Vagina (tissue), 2 donors: ENCODE data around the gene NFILZ. TPM values are rescaled to one million over a fixed set of nuclear protein-coding genes. Genes with fewer than 3 reads are reported as not detected.

Experiments used
- DNase-seq, 2 donors: peaks; one replicate each; pipeline ENCODE4 v3.0.0-alpha.2; 2017; ENCODE audit errors: extremely low spot score in 2 of 2
- H3K27ac ChIP-seq: fragments of 200-600 bp; sonication (generic); one replicate; pipeline ENCODE4 v1.5.1; 2019
- H3K27me3 ChIP-seq: fragments of 200-600 bp; sonication (generic); one replicate; pipeline ENCODE4 v1.5.1; 2019
- H3K36me3 ChIP-seq, 2 donors: fragments of 200-600 bp; sonication (generic); one replicate each; pipeline ENCODE4 v1.5.1; 2017 to 2019
- H3K4me1 ChIP-seq: fragments of 200-600 bp; sonication (generic); one replicate; pipeline ENCODE4 v1.5.1; 2019
- H3K4me3 ChIP-seq, 2 donors: fragments of 200-600 bp; sonication (generic); 1 replicate in 1 of 2; 2 replicates in 1 of 2; pipeline ENCODE4 v1.5.1; 2016 to 2019
- H3K9me3 ChIP-seq: fragments of 200-600 bp; sonication (generic); one replicate; pipeline ENCODE4 v1.5.1; 2019
- POLR2A ChIP-seq, 2 donors: fragments of 450-650 bp; IDR thresholded peaks; one replicate each; pipeline ENCODE4 v1.6.1; 2017; ENCODE audit warnings: antibody characterized with exemption in 2 of 2, mild to moderate bottlenecking in 2 of 2, moderate library complexity in 2 of 2
- POLR2AphosphoS5 ChIP-seq, 2 donors: sonication (generic); formaldehyde crosslinking; IDR thresholded peaks; one replicate each; pipeline ENCODE4 v1.9.0; 2017; ENCODE audit warnings: antibody characterized with exemption in 2 of 2, mild to moderate bottlenecking in 2 of 2, low read depth in 1 of 2; ENCODE audit not compliant: insufficient read depth in 1 of 2
- intact Hi-C: fragments of 100-400 bp; cut with DNase I; formaldehyde crosslinking; loops from one replicate; pipeline ENCODE4 v1.15.1; 2023
- total RNA-seq: library from RNA; depleted of rRNA; stranded (reverse); fragments of >200 nt; gene quantifications from one replicate; pipeline ENCODE4 v1.2.3, GENCODE V29; 2016
- TF ChIP-seq, protein P1 (sequence below), 3 experiments: fragments of 450-650 bp in 2 of 3; fragments of 200-600 bp in 1 of 3; sonication (generic) in 1 of 3; IDR thresholded peaks; one replicate each; pipeline ENCODE4 v1.5.1; 2017 to 2019; ENCODE audit warnings: antibody characterized with exemption in 3 of 3, mild to moderate bottlenecking in 2 of 3, moderate library complexity in 2 of 3

NFILZ gene
- total RNA-seq, 1 donor from 2014 or later, result not detected

DNA sequence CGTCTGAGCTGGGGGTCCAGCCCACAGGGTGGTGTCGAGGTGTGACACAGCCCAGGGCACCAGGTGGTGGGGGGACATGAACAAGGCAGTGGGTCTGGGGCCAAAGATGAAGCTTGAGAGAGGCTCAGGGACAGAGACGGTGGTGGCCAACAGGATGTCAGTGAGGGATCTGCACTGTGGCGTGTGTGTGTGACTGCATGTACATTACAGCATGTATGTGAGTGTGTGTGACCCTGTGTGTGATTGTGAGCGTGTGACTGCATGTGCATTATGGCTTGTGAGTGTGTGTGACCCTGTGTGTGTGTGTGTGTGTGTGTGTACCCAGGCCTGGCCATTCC lies 21.5 kb upstream of the NFILZ start:
- H3K27me3 ChIP-seq, result no peaks in the 10 kb centered on the region
- intact Hi-C loops, result no loop called here
- peak overlapping the region; percentile 84 for H3K27ac ChIP-seq
- H3K4me3 ChIP-seq, result peak overlapping the region; percentile 63 to 65
- DNase-seq, result no peak
- H3K9me3 ChIP-seq, result no peaks in the 10 kb centered on the region
- TF ChIP-seq POLR2AphosphoS5 (IDR thresholded peaks at IDR 0.05; ENCODE audit: insufficient read depth in 1 of 2, low read depth in 1 of 2) (no peak), POLR2A (IDR thresholded peaks at IDR 0.05) (no peak)
- TF ChIP-seq, protein P1, sequence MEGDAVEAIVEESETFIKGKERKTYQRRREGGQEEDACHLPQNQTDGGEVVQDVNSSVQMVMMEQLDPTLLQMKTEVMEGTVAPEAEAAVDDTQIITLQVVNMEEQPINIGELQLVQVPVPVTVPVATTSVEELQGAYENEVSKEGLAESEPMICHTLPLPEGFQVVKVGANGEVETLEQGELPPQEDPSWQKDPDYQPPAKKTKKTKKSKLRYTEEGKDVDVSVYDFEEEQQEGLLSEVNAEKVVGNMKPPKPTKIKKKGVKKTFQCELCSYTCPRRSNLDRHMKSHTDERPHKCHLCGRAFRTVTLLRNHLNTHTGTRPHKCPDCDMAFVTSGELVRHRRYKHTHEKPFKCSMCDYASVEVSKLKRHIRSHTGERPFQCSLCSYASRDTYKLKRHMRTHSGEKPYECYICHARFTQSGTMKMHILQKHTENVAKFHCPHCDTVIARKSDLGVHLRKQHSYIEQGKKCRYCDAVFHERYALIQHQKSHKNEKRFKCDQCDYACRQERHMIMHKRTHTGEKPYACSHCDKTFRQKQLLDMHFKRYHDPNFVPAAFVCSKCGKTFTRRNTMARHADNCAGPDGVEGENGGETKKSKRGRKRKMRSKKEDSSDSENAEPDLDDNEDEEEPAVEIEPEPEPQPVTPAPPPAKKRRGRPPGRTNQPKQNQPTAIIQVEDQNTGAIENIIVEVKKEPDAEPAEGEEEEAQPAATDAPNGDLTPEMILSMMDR (IDR thresholded peaks at IDR 0.05), result no peak
- H3K4me1 ChIP-seq, result peaks cover 42% of the 10 kb centered on the region
- peaks cover 0 to 8% of the 10 kb centered on the region in 2 donors for H3K36me3 ChIP-seq

DNA sequence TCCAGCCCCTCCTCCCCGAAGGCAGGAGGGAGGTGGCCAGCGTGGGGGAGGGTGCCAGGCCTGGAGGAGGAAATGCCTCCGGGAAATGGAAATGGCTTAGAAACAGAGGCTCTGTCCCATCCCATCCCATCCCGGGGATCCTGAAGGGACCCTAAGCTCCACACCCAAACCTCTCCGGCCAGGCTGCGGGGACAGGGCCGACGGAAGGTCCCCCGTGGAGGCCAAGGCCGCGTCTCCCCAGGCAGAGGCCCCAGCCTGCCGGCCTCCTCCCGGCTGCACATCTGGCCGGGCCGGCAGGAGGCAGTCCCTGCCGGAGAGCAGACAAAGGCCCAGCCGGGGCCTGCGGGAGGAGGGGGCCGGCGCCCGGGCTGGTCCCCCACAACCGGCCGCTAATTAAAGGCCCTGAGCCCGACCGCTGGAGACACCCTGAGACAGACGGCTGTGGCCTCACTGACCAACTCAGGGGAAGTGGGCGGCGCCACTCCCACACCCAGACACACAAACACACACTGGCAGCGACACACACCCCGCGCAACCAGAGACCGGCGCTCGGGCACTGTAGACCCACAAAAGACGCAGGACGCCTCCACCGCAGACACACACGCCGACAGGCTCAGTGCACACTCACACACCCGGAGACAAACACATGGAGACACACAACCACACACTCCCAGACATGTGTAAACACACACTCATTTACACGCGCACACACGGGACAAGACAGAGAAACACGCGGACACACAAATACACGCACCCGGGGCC lies 21.0 kb upstream of the NFILZ start:
- peaks cover 0 to 7% of the 10 kb centered on the region in 2 donors for H3K36me3 ChIP-seq
- peak overlapping the region; percentile 63 to 65 for H3K4me3 ChIP-seq
- peak overlapping the region; percentile 84 for H3K27ac ChIP-seq
- peaks cover 42% of the 10 kb centered on the region for H3K4me1 ChIP-seq
- DNase-seq, result no peak
- TF ChIP-seq POLR2A (IDR thresholded peaks at IDR 0.05), result no peak
- TF ChIP-seq, protein P1 (IDR thresholded peaks at IDR 0.05), result no peak
- TF ChIP-seq POLR2AphosphoS5 (IDR thresholded peaks at IDR 0.05; ENCODE audit: insufficient read depth in 1 of 2, low read depth in 1 of 2), result peak in 1 of 2 donors; percentile 60
- intact Hi-C loops, result no loop called here
- no peaks in the 10 kb centered on the region for H3K9me3 ChIP-seq
- no peaks in the 10 kb centered on the region for H3K27me3 ChIP-seq

DNA sequence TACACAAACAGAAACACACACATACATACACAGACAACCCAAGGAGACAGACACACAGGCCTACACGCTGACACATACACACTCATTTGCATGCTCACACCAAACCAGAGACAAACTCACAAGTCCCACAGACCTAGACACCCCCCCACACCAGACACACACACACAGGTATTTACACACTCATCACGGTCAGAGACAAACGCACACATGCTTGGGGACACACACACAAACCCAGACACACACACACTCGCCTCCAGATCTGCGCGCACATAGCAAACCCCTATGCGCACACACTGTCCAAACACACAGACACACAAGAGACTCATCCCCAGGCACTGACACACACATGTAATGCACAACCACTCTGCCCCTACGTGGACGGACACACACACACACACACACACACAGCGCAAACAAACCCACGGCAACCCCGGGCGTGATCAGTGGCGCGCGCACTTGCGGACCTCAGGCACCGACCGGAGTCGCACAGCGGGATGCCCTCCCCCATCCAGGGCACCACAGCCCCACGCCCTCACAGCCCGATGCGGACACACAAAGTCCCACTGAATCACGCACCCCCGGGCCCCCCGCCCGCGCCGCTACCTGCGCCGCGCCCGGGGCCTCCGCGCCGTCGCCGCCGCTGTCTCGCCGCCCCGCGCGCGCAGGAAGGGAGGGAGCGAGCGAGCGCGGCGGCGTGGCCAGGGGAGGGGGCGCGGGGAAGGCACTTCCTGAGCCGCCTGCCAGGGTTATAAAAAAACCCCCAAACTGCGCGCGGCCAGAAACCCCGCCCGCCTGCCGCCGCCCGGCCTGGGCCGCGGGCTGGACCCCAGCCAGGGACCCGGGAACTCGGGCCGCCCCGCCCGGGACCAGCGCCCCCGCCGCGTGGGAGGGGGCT lies 20.1 kb upstream of the NFILZ start, which contains the start of gene ADAMTS10:
TSS of gene ADAMTS10 (minus strand) at position 675 of the 895 bp plus-strand sequence. CDS start 5,005 bp downstream, outside the sequence.
- Histone ChIP-seq H3K36me3 (no peaks in the 10 kb centered on the region), H3K27me3 (no peaks in the 10 kb centered on the region), H3K27ac (peak within 1 kb of the TSS; percentile 84), H3K9me3 (no peaks in the 10 kb centered on the region), H3K4me3 (peak within 1 kb of the TSS; percentile 63 to 65), H3K4me1 (peaks cover 42% of the 10 kb centered on the region)
- intact Hi-C loops, result no loop called here
- TF ChIP-seq, protein P1 (IDR thresholded peaks at IDR 0.05), result no peak
- TF ChIP-seq POLR2A (IDR thresholded peaks at IDR 0.05) (no peak), POLR2AphosphoS5 (IDR thresholded peaks at IDR 0.05; ENCODE audit: insufficient read depth in 1 of 2, low read depth in 1 of 2) (no peak)
- no peak for DNase-seq

DNA sequence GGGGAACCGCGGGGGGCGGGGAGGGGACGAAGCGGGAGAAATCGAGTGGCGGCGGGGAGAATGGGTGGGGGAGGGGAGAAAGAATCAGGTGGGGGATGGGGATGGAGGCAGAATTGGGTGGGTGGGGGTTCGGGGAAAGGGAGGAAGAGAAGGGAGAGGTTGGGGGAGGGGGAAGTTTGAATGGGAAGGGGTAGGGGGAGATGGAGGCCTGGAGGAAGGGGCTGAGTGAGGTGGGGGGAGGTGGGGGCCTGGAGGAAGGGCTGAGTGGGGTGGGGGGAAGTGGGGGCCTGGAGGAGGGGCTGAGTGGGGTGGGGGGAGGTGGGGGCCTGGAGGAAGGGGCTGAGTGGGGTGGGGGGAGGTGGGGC lies 19.5 kb upstream of the NFILZ start:
- Histone ChIP-seq H3K4me1 (peaks cover 42% of the 10 kb centered on the region), H3K27me3 (no peaks in the 10 kb centered on the region), H3K27ac (peak overlapping the region; percentile 84), H3K9me3 (no peaks in the 10 kb centered on the region), H3K4me3 (peak overlapping the region; percentile 63 to 65), H3K36me3 (no peaks in the 10 kb centered on the region)
- TF ChIP-seq POLR2A (IDR thresholded peaks at IDR 0.05), result no peak
- no peak for TF ChIP-seq POLR2AphosphoS5 (IDR thresholded peaks at IDR 0.05; ENCODE audit: insufficient read depth in 1 of 2, low read depth in 1 of 2)
- TF ChIP-seq, protein P1 (IDR thresholded peaks at IDR 0.05), result no peak
- intact Hi-C loops, result no loop called here
- DNase-seq, result no peak
